ENCODE data around the gene MAST4.

The MAST4 gene

DNA sequence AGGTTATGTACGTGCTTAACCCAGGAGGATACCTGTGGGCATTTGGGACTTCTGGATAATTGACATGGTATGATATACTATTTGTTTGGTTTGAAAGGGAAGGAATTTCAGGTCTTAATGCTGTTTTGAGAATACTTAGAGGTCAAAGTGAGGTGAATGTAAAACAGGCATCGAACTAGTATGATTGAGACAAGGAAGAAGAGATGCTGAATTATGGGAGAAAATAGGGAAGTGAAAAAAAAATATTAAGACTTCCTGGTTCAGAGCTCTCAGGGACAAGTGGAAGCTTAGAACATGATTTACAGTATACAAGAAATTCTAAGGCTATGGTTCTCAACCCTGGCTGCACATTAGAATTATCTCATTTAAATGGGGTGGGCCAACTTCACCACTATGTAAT is 485.1 kb downstream of the MAST4 start:
- no peak for DNase-seq (ENCODE audit: low read depth, low spot score)

GRCh38 chr5:67082941-67083340 is 486.7 kb downstream of the MAST4 start:
- DNase-seq (ENCODE audit: low read depth, low spot score): no peak

GRCh38 chr5:67085616-67086015 is 489.4 kb downstream of the MAST4 start:
- DNase-seq (ENCODE audit: low read depth, low spot score): no peak

DNA sequence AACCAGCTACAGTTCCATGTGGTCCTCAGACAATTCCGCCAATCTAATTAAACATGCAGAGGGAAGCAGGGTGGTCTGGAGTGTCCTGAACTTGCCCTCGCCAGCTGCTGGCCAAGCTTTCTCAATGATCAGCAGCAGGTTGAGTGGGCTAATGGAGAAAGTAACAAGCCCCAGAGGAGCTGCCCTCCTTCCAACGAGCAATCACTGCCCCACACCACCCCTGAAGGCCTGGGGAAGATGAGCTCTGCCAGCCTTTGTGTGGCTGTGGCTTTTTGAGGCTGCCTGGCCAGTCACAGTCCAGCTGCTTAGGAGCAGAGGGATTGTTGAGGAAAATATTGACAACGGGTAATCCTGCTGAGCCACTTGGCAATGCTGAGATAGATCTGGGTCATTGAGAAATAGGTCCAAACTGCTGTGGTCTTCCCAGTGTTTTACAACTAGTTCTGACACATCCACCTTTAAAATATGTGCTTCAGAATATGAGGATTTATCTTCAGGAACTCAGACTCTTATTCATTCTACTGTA is 493.1 kb downstream of the MAST4 start:
- no peak for DNase-seq (ENCODE audit: low read depth, low spot score)

DNA sequence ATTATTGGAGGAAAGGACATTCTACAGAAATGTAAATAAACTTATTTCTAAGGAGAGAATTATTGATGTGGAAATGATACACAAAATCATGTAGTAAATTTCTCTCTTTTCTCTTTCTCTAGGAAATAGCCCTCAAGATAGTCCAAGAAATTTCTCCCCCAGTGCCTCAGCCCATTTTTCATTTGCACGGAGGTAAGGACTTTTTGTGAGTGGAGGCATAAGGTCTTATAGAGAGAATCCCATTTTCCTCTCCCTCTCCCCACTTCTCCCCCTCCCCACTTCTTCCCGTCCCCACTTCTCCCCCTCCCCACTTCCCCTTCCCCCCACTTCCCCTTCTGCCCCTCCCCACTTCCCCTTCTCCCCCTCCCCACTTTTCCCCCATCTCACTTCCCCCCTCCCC is 493.8 kb downstream of the MAST4 start:
- DNase-seq (ENCODE audit: low read depth, low spot score): no peak

DNA sequence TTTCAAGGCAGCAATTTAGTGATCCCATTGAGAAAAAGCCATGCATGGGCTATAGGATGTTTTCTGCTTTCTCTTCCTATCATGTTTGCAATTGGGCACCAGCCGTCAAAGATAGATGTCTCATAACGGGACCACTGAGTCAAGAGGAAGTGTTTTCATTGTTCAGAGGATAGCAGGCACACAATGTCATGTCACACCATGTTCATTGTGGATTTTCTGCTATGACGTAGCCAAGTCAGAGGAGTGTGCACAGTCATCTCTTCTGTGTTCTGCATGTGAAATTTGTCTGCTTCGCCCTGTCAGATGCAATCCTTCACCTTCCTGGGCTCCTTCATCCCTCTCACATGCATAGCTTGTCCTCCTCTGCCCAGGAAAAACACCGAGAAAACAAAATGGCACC is 494.4 kb downstream of the MAST4 start:
- DNase-seq (ENCODE audit: low read depth, low spot score): no peak

DNA sequence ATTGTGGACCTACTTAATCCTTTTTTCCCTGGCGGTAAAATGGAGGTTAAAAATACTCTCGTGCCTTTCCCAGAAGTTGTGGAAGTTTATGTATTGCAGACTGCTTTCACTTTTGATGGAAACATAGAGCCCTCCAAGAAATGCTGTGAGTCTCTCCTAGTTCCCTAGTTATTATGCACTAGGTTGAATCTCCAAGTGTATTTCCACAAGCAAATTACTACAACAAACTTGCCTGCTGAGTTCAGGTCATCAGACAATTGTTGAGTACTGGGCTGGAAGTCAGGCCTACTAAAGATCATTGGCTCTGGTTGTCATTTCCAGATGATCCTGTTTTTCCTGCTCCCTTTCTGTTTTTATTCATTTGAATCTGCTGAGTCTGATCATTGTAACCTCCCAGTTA is 496.3 kb downstream of the MAST4 start:
- DNase-seq (ENCODE audit: low read depth, low spot score): no peak

- DNase-seq (ENCODE audit: low read depth, low spot score): no peak
Measured at GRCh38 chr5:67093279-67093678, 497.1 kb downstream of the MAST4 start.

- no peak for DNase-seq (ENCODE audit: low read depth, low spot score)
Measured at GRCh38 chr5:67094476-67095300, 498.5 kb downstream of the MAST4 start.

DNA sequence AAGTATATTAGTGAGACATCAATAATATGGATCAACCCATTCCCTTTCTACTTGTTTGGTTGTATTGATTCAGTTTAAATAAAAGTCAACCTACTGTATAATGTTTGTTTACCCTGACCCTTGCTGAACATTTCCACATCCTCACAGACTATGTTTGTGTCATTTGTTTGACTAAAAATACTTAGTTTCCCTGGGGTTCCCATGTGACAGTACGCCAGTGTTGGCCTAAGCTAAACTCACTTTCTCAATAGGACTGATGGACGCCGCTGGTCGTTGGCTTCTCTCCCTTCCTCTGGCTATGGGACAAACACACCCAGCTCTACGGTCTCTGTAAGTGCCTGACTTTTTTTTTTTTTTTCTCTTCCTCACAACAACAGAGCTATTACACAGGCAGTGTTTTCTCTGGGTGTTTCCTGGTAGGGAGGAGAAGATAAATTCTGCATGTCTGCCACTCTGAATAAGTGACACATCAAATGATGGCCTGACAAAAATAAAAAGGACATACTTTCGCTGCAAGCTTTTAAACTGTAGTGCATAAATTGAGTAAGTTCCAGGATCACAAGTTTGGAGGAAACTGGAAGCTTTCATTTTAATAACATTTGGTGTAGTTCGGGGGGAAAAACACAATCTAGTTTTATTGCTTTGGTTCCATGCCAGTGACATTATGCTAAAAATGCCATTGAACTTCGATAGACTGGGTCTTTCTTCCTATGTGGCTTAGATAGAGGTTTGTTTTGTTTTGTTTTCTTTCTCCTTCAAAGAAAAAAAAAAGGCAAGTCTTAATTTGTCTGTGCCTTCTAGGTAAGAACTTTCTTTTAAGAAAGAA is 499.4 kb downstream of the MAST4 start:
- no peak for DNase-seq (ENCODE audit: low read depth, low spot score)

DNA sequence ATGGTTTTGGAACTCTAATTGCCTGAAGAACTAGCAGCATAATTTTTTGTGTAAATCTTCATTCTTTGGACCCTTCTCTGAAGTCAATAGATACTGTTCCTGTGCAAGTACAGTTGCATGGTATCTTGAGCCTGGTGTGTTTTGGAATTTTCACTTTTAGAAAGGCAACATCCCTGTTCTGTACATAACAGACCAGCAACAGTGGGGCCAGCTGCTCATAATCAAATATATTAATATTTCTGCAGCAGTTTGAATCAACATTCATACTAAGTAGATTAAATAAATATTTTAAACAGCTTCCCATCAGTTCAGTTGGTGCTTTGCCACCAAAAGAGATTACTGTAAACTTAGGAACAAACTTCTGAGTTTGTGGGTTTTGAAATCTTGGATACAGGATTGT is 502.5 kb downstream of the MAST4 start:
- DNase-seq (ENCODE audit: low read depth, low spot score): no peak

- DNase-seq (ENCODE audit: low read depth, low spot score): no peak
Measured at GRCh38 chr5:67100301-67100700, 504.1 kb downstream of the MAST4 start.

DNA sequence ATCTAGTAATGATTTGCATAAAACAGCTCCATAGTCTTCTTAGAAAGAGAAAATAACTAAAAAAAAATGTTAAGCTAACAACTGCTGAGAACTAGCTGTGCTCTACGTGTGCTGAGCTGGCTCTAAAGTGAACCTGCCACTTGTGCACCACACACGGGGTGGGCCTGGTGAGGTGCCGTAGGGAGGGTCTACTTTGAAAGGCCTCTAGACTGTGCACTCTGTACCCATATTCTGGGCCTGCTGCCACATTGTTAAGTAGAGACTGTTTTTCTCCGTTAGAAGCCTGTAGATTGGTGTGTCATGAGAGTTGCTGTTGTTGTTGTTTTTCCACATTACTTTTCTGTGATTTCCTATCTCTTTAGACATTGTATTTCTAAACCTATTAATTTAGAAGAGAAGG is 506.5 kb downstream of the MAST4 start:
- DNase-seq (ENCODE audit: low read depth, low spot score): no peak

GRCh38 chr5:67104859-67105258 is 508.7 kb downstream of the MAST4 start:
- no peak for DNase-seq (ENCODE audit: low read depth, low spot score)

- no peak for DNase-seq (ENCODE audit: low read depth, low spot score)
Measured at GRCh38 chr5:67105270-67105669, 509.1 kb downstream of the MAST4 start.

DNA sequence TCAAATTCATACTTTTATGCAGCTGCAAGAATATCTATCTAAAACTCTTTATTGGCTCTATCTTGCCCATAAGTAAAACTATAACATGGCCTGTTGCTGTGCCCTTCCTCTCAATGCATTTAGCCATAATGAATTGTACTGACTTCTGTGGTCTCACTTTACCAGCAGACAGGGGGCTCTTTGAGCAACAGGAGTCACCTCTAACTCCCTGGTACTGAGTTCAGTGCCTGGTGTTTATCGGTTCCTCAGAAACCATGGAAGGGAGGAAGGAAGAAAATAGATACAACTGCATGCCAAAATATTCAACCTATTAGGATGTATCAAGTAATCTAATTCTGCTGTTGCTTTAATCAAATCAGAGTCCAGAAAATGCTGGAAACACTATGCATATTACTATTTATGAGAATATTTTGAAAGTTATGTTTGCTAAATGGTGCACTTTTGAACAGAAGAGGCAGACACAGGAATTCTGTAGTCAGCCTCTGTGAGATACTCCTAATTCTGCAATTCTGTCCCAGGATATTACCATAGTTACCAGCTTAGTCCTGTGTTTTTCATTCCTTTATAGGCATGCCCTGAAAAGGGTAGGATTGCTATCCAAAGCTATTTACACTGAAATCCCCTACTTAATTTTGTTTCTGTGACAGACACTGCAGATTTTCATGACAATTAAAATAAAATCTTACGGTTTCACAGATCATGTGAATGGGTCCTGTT is 510.6 kb downstream of the MAST4 start:
- no peak for DNase-seq (ENCODE audit: low read depth, low spot score)

GRCh38 chr5:67111779-67112178 is 515.6 kb downstream of the MAST4 start:
- no peak for DNase-seq (ENCODE audit: low read depth, low spot score)

DNA sequence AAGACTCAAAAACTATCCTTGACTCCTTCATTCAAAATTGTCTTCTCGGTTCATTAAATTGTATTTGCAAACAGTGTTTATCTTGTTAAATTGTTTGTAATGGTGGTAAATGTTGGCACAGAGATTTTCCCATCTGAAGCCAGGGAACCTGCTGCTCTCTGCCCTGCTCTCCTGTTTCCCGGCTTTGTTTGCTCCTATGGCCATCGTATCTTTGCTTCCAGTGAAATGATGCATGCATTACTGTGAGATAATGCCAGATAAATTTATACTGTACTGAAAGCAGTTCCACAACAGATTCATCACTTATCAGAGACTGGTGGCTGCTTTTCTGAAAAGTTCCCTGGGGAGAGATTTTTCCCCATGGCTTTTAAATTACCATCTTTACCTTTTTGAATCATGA is 519.1 kb downstream of the MAST4 start:
- DNase-seq (ENCODE audit: low read depth, low spot score): no peak

- no peak for DNase-seq (ENCODE audit: low read depth, low spot score)
Measured at GRCh38 chr5:67115817-67116216, 519.6 kb downstream of the MAST4 start.

DNA sequence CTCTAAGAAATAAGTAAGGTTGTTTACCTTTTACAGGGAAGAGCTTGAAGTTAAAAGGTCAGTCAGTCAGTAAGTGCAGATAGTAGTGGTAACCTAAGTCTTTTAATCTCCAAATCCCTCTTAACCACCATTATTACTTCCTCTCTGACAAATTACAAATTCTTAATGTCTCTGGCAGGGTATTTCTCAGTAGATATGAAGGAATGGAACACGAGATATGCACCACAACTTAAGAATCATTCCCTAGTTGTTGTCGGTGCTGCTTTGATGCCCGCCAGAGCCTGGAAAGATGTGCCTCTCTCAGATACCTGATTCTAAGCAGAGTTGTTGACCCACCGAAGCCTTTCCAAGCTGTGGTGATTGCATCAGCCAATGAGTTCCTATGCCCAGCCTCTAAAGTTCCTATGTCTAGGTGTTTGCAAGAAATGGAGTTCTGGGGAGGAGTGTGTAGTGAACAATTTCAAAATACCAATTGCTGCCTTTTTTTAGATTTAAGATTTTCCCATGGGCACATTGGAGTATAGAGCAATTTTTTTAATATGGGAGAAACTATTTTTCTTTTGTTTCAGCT is 521.9 kb downstream of the MAST4 start:
- no peak for DNase-seq (ENCODE audit: low read depth, low spot score)

- DNase-seq (ENCODE audit: low read depth, low spot score): no peak
Measured at GRCh38 chr5:67119010-67119409, 522.8 kb downstream of the MAST4 start.

GRCh38 chr5:67120032-67120431 is 523.8 kb downstream of the MAST4 start:
- DNase-seq (ENCODE audit: low read depth, low spot score): no peak
